ENCODE measurements around the gene HEXB. TPM values are rescaled to one million over a fixed set of nuclear protein-coding genes. Genes with fewer than 3 reads are reported as not detected.
"Not testable (repeated sequence)": the region's sequence is repeated elsewhere in the genome, so short reads cannot be mapped to it uniquely, and the experiment has no call there.

HEXB gene
- total RNA-seq, 5 donors from 2014 or later (not counting 1 experiment from before 2014, with no cell fraction given) = 32.5 to 52.0 (median 44.0) TPM

DNA sequence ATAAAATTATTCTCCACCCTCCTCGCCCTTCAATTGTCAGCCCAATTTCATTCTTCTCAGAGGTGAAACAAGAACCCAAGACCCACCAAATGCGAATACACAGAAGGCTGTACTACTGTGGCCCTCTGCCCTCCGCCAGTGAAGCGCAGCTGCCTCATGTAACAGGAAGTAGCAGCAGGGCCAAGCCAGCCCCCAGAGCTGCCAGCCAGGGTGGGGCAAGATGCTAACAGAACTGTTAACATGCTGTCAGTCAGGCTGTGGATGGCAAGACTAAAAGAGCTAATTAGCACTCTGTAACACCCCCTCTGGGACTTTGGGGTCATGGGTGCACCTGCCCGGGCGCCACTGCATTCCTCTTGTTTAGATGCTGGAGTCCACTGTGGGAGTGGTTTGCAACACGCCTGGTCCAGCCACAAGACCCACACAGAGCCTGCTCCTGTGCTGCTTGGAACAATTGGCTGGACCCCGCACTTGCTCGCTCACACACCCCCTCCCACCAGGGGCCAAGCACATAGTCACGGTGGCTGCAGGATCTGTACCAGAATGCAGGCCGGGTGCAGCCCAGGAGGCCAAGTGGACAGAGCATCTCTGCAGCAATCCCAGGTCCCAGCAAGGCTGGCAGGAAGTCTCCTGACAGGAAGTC, 14.5 kb upstream of the HEXB start:
- ChIA-PET CTCF (no interaction called here), POLR2A (no interaction called here)
- H3K27me3 ChIP-seq (replicated peaks in 1 of 2; ENCODE audit: control insufficient read depth in 2 of 2, extremely low read depth in 1 of 2, insufficient read depth in 2 of 2, low read length in 1 of 2) = peaks cover 0 to 15% of the 10 kb centered on the region in 2 experiments
- H3K4me3 ChIP-seq (ENCODE audit: control insufficient read depth in 1 of 2, extremely low read depth in 1 of 2, low read length in 1 of 2) = no peak overlapping the region
- no peaks in the 10 kb centered on the region for H3K4me1 ChIP-seq (ENCODE audit: control insufficient read depth in 1 of 2, extremely low read depth in 1 of 2, insufficient read depth in 2 of 2, low read length in 2 of 2)
- H3K9me3 Mint-ChIP-seq = no peaks in the 10 kb centered on the region
- H3K4me1 Mint-ChIP-seq = no peaks in the 10 kb centered on the region
- no peak overlapping the region for H3K4me3 Mint-ChIP-seq
- no peak for ATAC-seq (replicated peaks in 1 of 4)
- 90% methylated on average over 8 of the region's 11 CpGs for WGBS (ENCODE audit: insufficient coverage)
- no peaks in the 10 kb centered on the region for H3K36me3 ChIP-seq (ENCODE audit: control insufficient read depth in 2 of 2, extremely low read depth in 1 of 2, insufficient read depth in 1 of 2, low read length in 1 of 2)
- no peaks in the 10 kb centered on the region for H3K9me3 ChIP-seq
- H3K36me3 Mint-ChIP-seq = no peaks in the 10 kb centered on the region
- H3K27ac Mint-ChIP-seq = no peak overlapping the region
- no peak for DNase-seq
- H3K27me3 Mint-ChIP-seq = peaks cover 8 to 9% of the 10 kb centered on the region in 2 donors
- no peak overlapping the region for H3K27ac ChIP-seq (ENCODE audit: low read length)

DNA sequence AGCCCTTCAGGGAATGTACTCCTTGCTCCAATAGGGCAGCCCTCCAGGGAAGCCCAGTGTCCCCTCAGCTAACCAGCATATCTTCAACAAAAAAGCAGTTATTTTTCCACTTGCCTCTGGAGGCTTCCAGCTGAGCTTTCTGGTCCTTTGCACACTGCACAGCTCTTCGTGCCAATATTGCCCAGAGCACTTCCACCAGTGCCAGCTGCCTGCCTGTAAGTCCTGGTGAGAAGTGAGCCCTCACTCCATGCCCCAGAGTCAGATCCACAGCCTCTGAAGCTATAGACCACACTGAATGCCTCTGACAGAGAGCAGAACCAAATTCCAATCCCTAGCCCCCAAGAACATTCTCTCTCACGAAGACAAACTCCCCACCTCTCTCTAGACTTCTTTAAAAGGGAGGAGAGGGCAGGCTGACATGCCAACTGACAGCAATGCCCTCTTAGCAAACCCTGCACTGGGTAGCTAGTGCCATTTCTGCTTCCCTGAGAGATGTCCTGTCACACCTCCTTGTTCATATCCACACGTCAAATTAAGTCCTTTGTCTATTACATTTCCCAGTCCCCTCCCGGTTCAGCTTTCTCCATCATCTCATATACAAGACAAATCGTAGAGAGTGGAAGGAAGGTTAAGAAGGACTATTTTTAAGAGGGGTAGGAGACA, 12.7 kb upstream of the HEXB start:
- Histone ChIP-seq H3K4me3 (ENCODE audit: control insufficient read depth in 1 of 2, extremely low read depth in 1 of 2, low read length in 1 of 2) (no peak overlapping the region), H3K36me3 (ENCODE audit: control insufficient read depth in 2 of 2, extremely low read depth in 1 of 2, insufficient read depth in 1 of 2, low read length in 1 of 2) (no peaks in the 10 kb centered on the region), H3K4me1 (ENCODE audit: control insufficient read depth in 1 of 2, extremely low read depth in 1 of 2, insufficient read depth in 2 of 2, low read length in 2 of 2) (no peaks in the 10 kb centered on the region), H3K27me3 (replicated peaks in 1 of 2; ENCODE audit: control insufficient read depth in 2 of 2, extremely low read depth in 1 of 2, insufficient read depth in 2 of 2, low read length in 1 of 2) (peaks cover 0 to 13% of the 10 kb centered on the region in 2 experiments), H3K9me3 (no peaks in the 10 kb centered on the region), H3K27ac (ENCODE audit: low read length) (no peak overlapping the region)
- 69% methylated on average over 1 of the region's 5 CpGs for WGBS (ENCODE audit: insufficient coverage)
- Mint-ChIP-seq H3K27ac (no peak overlapping the region), H3K27me3 (peaks cover 3 to 9% of the 10 kb centered on the region in 2 donors), H3K9me3 (no peaks in the 10 kb centered on the region), H3K4me1 (no peaks in the 10 kb centered on the region), H3K36me3 (no peaks in the 10 kb centered on the region), H3K4me3 (no peak overlapping the region)
- ChIA-PET CTCF (interaction anchor here in 1 of 2 donors (0.5 to 0.7 kb wide), 2 partner anchors 18 to 613 kb away, joined by 3 to 4 read pairs; no protein-coding TSS in a partner anchor), POLR2A (no interaction called here)
- no peak for ATAC-seq (replicated peaks in 1 of 4)
- no peak for DNase-seq

DNA sequence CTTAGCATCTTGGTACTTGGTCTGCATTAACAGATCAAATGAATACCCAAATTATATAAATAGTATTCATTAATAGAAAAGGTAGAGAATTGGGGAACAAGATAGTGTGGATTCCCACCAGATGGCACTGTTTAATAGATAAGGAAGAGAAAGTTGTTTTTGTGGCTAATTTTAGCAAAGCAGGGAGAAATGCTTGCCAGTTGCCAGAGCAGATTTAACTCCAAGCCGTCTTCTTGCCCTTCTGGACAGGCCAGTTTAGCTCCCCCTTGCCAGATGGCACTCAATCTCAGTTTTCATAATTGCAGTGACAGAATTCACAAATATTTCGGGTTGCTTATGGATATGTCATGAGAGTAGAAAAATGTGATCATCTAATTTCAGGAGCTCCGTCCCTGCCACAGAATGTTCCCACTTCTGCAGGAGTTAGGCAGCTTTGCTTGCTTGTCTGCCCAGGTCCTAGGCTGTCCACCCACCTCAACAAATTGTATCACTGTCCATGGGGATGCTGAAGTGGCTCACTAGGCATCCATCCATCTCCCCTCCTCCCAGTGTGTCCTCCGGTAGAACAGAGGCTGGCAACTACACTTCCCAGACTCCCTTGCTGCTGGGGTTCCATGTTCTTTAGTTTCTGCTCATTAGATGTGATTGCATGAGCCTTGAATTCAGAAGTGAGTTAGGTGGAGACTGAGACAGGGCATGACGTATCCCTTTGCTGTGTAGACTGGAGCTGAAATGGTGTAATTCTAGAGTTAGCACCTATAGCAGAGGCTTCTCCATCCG, 11.8 kb upstream of the HEXB start:
- no peaks in the 10 kb centered on the region for H3K36me3 ChIP-seq (ENCODE audit: control insufficient read depth in 2 of 2, extremely low read depth in 1 of 2, insufficient read depth in 1 of 2, low read length in 1 of 2)
- Mint-ChIP-seq H3K27ac (no peak overlapping the region), H3K36me3 (no peaks in the 10 kb centered on the region), H3K9me3 (no peaks in the 10 kb centered on the region), H3K4me1 (no peaks in the 10 kb centered on the region), H3K4me3 (no peak overlapping the region), H3K27me3 (peaks cover 3 to 9% of the 10 kb centered on the region in 2 donors)
- H3K9me3 ChIP-seq = no peaks in the 10 kb centered on the region
- POLR2A ChIA-PET = no interaction called here
- H3K4me1 ChIP-seq (ENCODE audit: control insufficient read depth in 1 of 2, extremely low read depth in 1 of 2, insufficient read depth in 2 of 2, low read length in 2 of 2) = no peaks in the 10 kb centered on the region
- peaks cover 0 to 13% of the 10 kb centered on the region in 2 experiments for H3K27me3 ChIP-seq (replicated peaks in 1 of 2; ENCODE audit: control insufficient read depth in 2 of 2, extremely low read depth in 1 of 2, insufficient read depth in 2 of 2, low read length in 1 of 2)
- H3K27ac ChIP-seq (ENCODE audit: low read length) = no peak overlapping the region
- ATAC-seq (replicated peaks in 1 of 4) (no peak), DNase-seq (peak in 1 of 35 experiments; percentile 40)
- no peak overlapping the region for H3K4me3 ChIP-seq (ENCODE audit: control insufficient read depth in 1 of 2, extremely low read depth in 1 of 2, low read length in 1 of 2)
- WGBS (ENCODE audit: insufficient coverage) = 56% methylated on average over 3 of the region's 6 CpGs
- CTCF ChIA-PET = interaction anchor here (0.6 to 0.7 kb wide), 2 partner anchors 12 to 17 kb away, joined by 3 read pairs; no protein-coding TSS in a partner anchor

DNA sequence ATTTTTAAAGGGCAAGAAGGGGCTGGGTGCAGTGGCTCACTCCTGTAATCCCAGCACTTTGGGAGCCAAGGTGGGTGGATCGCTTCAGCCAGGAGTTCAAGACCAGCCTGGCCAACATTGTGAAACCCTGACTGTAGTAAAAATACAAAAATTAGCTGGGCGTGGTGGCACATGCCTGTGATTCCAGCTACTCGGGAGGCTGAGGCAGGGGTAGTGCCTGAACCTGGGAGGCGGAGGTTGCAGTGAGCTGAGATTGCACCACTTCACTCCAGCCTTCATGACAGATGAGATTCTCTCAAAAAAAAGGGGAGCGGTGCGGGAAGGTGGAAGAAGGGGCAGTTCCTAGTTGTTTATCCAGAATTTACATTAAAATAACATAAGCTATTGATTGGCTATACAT, 8.6 kb upstream of the HEXB start:
- not testable (repeated sequence) for H3K36me3 ChIP-seq (ENCODE audit: control insufficient read depth in 2 of 2, extremely low read depth in 1 of 2, insufficient read depth in 1 of 2, low read length in 1 of 2); H3K9me3 Mint-ChIP-seq; H3K9me3 ChIP-seq; DNase-seq; H3K4me1 ChIP-seq (ENCODE audit: control insufficient read depth in 1 of 2, extremely low read depth in 1 of 2, insufficient read depth in 2 of 2, low read length in 2 of 2); H3K4me1 Mint-ChIP-seq; H3K36me3 Mint-ChIP-seq; H3K4me3 Mint-ChIP-seq; H3K4me3 ChIP-seq (ENCODE audit: control insufficient read depth in 1 of 2, extremely low read depth in 1 of 2, low read length in 1 of 2); H3K27ac Mint-ChIP-seq; ATAC-seq (replicated peaks in 1 of 4); H3K27ac ChIP-seq (ENCODE audit: low read length); H3K27me3 ChIP-seq (replicated peaks in 1 of 2; ENCODE audit: control insufficient read depth in 2 of 2, extremely low read depth in 1 of 2, insufficient read depth in 2 of 2, low read length in 1 of 2)
- H3K27me3 Mint-ChIP-seq = peaks cover 4 to 13% of the 10 kb centered on the region in 2 donors
- WGBS (ENCODE audit: insufficient coverage) = 92% methylated on average over 2 of the region's 6 CpGs
- ChIA-PET POLR2A (interaction anchor here in 1 of 2 donors (0.6 kb wide), 1 partner anchor 79 kb away, joined by 3 read pairs; no protein-coding TSS in a partner anchor), CTCF (interaction anchor here in 1 of 2 donors (0.6 kb wide), 1 partner anchor 699 kb away, joined by 4 read pairs; no protein-coding TSS in a partner anchor)

DNA sequence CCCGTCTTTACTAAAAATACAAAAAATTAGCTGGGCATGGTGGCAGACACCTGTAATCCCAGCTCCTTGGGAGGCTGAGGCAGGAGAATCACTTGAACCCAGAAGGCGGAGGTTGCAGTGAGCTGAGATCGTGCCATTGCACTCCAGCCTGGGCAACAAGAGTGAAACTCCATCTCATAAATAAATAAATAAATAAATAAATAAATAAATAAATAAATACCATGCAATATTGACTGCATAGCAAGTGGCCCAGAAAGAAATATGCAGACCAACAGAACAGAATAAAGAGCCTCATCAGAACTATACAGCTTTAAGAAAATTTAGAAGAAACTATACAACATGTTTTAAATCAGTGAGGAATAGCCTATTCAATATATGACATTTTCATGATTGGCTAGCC, 6.9 kb upstream of the HEXB start:
- not testable (repeated sequence) for H3K4me3 ChIP-seq (ENCODE audit: control insufficient read depth in 1 of 2, extremely low read depth in 1 of 2, low read length in 1 of 2); H3K4me1 ChIP-seq (ENCODE audit: control insufficient read depth in 1 of 2, extremely low read depth in 1 of 2, insufficient read depth in 2 of 2, low read length in 2 of 2); H3K9me3 Mint-ChIP-seq; H3K27ac ChIP-seq (ENCODE audit: low read length); H3K27ac Mint-ChIP-seq; H3K36me3 ChIP-seq (ENCODE audit: control insufficient read depth in 2 of 2, extremely low read depth in 1 of 2, insufficient read depth in 1 of 2, low read length in 1 of 2); H3K27me3 ChIP-seq (replicated peaks in 1 of 2; ENCODE audit: control insufficient read depth in 2 of 2, extremely low read depth in 1 of 2, insufficient read depth in 2 of 2, low read length in 1 of 2); H3K36me3 Mint-ChIP-seq; ATAC-seq (replicated peaks in 1 of 4); DNase-seq; H3K4me1 Mint-ChIP-seq; H3K9me3 ChIP-seq; H3K4me3 Mint-ChIP-seq; H3K27me3 Mint-ChIP-seq
- ChIA-PET CTCF (interaction anchor here in 1 of 2 donors (0.6 kb wide), 2 partner anchors 565 to 773 kb away, joined by 3 read pairs; no protein-coding TSS in a partner anchor), POLR2A (interaction anchor here in 1 of 2 donors (0.7 kb wide), 2 partner anchors 21 to 560 kb away, joined by 3 to 4 read pairs; no protein-coding TSS in a partner anchor)
- WGBS (ENCODE audit: insufficient coverage) = no CpG with 5 or more reads among the region's 3 CpGs

DNA sequence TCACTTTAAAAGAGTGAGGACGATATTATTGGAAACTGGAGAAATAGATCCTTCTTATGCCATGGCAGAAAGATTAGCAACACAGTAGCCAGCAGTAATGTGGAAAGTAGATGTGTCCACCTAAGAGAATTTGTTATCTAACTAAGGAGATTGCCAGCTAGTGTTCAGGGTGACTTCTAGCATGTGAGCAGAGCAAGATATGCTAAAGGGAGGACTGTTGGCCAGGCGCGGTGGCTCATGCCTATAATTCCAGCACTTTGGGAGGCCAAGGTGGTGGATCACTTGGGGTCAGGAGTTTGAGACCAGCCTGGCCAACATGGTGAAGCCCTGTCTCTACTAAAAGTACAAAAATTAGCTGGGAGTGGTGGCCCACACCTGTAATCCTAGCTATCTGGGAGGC, 5.7 kb upstream of the HEXB start:
- POLR2A ChIA-PET; H3K9me3 ChIP-seq; H3K9me3 Mint-ChIP-seq; H3K27ac ChIP-seq (ENCODE audit: low read length); H3K4me1 ChIP-seq (ENCODE audit: control insufficient read depth in 1 of 2, extremely low read depth in 1 of 2, insufficient read depth in 2 of 2, low read length in 2 of 2); H3K27me3 ChIP-seq (replicated peaks in 1 of 2; ENCODE audit: control insufficient read depth in 2 of 2, extremely low read depth in 1 of 2, insufficient read depth in 2 of 2, low read length in 1 of 2); CTCF ChIA-PET; H3K4me1 Mint-ChIP-seq; H3K27ac Mint-ChIP-seq; DNase-seq; H3K36me3 ChIP-seq (ENCODE audit: control insufficient read depth in 2 of 2, extremely low read depth in 1 of 2, insufficient read depth in 1 of 2, low read length in 1 of 2); H3K4me3 Mint-ChIP-seq; H3K36me3 Mint-ChIP-seq; H3K4me3 ChIP-seq (ENCODE audit: control insufficient read depth in 1 of 2, extremely low read depth in 1 of 2, low read length in 1 of 2); H3K27me3 Mint-ChIP-seq; ATAC-seq (replicated peaks in 1 of 4): not testable (repeated sequence)
- 86% methylated on average over 3 of the region's 3 CpGs for WGBS (ENCODE audit: insufficient coverage)

All from T-cell (primary cell).